Cerebellar cortex (tissue), 1 donor: ENCODE data around the gene CCDC82.

Source experiments
- DNase-seq: peaks from one replicate; pipeline ENCODE4 v3.0.0-alpha.2; 2015; ENCODE audit warnings: low spot score

Gene CCDC82

DNA sequence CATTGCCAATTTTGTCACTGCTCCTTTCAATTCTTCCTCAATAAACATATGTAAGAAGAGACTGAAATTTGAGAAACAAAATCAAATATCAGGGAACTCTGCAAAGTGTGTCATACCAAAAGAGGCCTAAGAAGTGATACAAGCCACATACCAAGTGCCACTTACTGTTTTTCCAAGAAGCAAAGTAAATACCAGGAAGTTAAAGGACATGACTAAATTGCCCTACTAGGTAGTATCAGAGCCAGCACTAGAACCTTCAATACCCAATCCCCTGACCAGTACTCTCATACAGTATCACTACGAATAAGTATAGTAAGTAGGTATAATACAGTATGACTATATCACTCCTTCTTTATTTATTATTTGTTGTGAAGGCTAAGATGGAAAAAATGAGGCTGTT is 60.3 kb downstream of the CCDC82 start:
- DNase-seq: no peak

DNA sequence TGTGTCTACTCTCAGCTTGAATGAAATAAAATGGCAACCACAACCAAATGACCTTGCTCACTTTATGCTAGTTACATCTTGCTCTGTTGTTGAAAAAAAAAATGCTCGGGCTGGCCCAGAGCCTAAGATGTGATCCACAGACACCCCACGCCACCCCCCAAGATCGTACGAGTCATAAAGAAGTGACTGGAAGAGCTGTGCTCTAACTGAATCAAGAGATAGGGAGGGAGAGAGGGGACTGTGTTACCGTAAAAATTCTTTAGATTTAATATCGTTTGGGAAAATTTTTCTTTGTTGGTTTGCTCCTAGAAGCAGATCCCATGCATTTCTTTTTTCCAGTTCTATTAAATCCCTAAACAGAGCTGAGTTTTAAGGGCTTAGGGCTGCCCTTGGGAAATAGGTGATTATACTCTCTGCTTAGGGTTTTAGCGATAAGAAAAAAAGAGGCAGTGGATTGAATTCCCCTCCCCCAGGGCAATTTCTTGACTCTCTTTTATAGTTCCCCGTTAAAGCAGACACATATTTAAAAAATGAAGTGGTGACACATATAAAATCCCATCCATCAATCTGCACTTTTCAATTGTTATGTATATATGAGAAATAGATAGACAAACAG is 61.2 kb downstream of the CCDC82 start:
- no peak for DNase-seq

DNA sequence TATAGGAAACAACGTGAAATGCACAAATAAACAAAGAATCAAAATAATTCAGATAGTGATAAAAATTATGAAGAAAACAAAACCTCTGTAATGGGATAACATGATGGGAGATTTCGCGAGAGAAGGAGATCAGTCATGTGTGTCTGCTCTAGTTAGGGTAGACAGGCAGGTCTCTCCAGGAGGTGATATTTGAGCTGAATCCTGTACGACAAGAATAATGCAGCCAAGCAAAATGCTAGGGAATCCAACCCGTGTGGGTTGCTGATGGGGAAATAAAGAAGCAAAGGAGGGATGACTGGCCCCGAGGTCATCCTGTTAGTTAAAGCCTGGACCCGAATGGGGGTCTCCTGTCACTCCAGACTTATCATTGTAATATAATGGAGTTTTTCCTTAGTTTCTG is 62.8 kb downstream of the CCDC82 start:
- DNase-seq: no peak

DNA sequence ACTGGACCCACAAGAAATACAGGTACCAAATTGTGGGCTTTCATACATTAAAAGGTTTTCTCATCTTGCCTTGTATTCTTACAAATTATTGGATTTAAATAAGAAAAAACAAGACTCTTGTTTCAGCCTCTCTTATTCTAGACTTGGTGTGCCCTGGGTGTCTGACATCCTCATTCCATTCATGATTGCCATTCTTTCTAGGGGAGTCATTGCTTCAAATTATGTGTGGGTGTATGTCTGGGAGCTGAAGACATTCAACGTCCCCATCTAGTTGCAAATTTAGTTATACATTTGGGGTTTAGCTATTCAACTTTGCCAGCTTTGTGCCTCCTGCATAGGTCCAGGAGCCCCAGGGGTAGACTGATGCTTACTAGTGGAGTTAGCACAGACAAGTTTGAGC is 64.8 kb downstream of the CCDC82 start:
- no peak for DNase-seq

DNA sequence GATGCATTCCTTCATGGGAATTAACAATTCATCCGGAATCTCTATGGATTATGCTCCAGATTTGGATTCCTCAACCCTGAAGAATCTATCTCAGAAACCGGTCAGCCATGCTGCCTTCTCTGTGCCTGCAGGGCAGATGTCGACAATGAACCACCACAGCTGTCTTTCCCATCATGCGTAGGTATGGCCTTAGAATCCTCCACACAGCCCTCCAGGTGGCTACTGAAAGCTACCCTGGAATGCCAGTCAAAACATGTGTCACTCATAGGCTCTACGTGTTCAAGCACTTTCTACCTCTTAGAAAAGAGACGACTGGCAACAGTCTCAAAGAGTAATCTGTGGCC is 66.1 kb downstream of the CCDC82 start:
- no peak for DNase-seq

DNA sequence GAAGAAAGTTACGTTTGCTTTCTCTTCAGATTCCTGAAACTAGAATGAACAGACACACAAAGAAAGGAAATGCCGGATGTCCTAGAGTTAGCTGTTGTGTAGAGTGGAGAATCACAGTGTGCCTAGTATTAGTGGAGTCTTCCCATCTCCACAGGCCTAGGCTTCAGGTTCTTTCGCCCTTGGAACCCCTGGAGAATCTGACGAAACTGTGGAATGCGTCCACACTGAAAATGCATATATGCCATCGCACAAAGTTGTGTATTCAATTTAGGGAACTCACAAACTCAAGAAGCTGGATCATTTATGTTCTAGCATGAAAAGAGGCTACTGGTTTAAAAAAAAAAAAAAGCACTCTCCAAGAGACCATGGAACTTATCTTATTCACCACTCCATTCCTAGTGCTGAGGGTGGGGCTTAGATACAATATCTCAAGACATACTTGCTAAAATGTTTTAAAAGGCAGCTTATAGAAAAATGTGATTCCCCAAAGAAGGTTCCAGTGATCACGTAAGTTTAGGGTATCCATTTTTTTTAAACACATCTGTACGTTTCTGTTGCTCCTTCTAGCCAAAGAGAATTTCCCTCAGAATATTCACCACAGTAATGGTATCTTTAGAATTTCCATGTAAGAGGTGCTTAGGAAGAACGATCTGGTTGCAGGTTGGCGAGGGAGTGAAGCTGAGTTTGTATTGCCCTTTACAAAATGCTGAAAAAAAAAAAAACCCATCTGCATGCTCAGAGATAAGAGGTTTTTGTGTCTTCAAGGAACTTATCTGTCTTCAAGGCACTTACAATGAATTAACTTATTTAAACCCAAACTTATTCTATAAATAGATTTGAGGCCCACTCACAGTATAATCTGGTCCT is 66.7 kb downstream of the CCDC82 start:
- no peak for DNase-seq

DNA sequence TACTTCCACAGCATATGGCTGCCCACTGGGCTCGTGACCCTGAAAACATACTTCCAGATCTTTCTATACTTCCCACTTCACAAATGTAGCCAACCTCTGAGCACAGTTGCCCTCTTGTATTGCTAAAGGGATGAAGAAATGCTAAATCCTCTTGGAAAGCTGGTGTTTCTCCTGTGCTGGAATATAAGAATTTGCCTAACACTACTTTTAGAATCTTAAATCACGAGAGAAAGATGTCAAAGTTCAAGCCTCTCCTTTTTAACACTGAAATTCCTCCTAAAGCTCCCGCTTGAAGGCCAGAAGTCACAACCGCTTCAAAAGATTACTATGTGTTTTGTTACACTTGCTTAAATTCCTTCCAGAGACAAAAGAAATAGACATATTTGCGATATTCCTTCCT is 68.6 kb downstream of the CCDC82 start:
- no peak for DNase-seq

DNA sequence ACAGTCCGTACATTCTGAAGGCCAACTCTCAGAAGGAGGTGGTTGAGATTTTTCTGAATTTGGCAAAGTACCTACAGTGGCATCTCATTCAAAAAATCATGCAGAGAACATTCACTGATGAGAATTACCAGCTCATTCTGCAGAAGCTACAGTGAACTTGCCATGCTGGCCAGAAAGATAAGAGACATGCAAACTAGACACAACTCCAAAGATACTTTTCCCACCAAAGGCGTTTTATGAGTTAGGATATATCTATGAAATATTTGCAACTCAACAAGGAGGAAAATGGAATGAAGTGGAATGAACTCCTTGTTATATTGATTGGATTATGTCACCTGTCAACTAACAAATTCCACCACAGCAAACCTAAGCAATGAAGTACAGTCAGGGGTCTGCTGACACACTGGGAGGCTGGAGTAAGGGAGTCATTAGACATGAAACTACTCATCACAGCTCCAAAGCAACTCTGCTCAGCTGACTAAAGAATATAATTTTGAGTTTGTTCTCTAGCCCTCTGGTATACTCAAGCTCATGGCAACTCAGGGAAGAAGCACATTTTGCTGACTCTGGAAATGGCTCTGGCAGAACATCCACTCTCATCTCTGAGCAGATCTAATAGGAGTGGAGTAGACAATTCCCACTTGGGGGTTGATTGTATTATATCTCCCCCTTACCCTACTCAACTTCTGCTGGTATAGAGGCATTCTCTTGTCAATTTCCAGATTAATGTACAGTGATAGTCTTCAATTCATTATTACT is 69.6 kb downstream of the CCDC82 start:
- peak; percentile 29 for DNase-seq

DNA sequence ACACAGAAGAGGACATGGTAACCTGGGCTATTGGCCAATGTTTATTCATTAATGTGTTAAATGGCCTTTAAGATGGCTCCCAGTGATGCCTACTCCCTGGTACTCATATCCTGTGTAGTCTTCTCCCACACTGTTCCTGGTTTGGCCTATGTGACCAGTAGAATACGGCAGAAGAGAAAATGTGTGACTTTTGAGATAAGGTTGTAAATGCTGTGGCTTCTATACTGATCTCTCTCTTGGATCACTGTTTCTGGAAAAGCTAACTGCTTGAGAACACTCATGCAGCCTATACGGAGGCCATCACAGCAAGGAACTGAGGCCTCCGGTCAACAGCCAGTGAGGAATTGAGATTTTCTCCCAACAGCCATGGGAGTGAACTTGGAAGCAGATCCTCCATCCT is 70.9 kb downstream of the CCDC82 start:
- no peak for DNase-seq

DNA sequence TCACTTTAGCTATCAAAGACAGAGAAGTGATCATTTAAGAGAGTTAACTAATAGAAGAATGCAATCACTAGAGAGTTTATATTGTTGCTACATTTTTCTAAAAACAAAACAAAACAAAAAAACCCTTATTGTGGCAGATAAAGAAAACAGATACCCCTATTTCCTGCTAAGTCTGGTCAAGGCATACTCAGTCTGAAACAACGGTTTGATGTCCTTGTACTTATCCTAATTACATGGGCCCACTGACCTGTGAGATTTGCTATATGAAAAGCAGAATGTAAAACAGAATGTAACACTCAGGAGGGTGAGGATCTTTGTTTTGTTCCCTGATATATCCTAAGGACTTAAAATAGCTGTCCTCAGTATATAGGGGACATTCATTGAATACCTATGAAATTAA is 71.3 kb downstream of the CCDC82 start:
- no peak for DNase-seq

DNA sequence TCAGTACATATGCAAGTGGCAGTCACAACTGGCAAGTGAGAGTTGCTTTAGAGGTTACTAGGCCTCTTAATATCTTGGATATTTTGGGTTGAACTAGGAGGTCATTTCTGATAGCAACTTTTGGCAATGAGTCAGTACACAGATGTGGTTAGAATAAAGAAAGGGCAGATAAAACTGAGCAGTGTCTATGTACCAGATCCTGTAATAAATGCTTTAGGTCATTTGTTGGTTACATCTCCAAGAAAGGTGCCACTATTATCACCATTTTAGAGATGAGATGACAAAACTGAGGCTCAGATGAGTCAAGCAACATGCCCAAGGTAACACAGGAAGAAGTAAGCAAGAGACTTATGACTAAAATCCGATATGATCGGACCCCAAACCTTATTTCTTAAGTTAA is 71.7 kb downstream of the CCDC82 start:
- DNase-seq: no peak

DNA sequence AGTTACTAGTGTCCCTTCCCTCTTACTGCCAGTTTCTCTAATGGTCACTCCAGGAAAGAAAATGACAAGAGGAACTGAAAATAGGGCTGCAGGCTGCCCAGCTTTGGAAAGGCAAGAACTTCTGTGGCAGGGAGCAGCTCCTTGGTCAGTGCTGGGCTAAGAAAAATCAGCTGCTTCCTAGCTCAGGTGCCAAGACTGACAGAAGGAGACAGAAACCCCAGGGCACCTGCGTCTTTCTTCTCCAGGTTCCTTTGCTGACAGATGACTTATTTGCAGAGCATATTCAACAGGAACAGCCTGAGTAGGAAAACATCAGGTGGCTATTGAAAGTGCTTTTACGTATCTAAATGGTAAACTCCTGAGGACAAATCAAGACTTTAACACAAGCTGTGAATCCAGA is 72.1 kb downstream of the CCDC82 start:
- DNase-seq: peak; percentile 31

DNA sequence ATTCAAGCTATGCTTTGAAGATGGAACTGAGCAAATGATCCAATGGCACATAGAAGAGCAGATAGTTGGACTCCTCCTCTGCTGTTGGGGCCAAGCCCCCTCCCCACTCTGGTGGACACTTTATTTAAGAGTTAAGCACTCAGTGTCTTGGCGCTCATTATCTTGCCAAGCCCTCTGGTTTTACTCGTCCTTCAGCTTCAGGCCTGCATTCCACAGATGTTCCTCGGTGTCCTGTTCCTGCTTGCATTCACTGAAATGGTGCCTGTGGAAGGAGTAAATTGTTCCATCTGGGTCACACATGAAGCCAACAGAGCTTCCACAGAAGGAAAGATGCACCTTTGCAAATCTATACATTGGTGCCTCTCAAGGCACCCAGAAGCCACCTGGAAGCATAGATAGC is 72.8 kb downstream of the CCDC82 start:
- DNase-seq: no peak

DNA sequence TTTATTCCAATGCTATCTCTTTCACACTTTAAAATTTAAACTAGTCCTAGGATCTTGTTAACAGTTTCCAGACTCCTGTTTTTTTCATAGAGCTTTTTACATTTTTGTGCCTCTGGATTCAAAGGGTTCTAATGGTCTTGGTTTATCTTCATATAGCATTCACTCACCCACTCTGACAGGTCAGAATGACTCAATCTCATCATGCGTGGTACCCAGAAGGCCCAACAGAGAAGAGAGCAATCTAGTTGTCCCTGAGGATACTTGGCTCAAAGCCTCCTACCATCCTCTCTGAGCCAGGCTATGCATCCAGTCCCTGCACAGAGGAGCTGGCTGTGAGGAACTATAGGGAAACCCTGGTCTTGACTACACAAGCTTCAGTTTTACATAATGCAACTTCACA is 74.2 kb downstream of the CCDC82 start:
- no peak for DNase-seq

DNA sequence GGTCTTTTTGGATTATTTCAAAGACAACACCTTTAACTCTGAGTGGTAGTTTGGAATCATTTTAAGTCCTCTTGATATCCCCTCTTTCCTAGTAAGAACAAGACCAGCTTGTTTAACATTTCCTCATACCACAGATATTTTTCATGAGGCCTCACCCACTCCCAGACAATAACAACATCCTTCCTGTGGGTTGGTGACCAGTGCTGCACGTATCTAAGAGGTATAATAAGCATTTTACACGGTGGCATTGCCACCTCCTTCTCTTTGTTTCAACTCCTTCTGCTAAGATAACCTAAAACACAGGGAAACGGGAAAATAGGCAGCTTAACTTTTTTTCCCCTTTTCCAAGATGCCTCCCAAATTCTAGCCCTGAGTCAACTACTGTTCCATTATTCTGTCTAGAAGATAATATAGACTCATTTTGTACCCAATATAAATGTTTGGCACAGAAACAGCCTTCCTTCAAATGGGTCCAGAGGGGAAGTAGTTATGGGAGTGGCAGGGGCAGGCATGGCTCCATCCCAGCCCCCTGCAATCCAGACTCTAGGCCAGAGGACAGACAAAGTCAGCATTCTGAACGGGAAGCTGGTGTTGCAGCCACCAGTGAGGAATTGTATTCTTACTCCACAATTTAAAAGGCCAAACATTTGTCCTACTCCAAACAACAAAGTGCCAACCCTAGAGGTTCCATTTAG is 75.2 kb downstream of the CCDC82 start:
- no peak for DNase-seq

DNA sequence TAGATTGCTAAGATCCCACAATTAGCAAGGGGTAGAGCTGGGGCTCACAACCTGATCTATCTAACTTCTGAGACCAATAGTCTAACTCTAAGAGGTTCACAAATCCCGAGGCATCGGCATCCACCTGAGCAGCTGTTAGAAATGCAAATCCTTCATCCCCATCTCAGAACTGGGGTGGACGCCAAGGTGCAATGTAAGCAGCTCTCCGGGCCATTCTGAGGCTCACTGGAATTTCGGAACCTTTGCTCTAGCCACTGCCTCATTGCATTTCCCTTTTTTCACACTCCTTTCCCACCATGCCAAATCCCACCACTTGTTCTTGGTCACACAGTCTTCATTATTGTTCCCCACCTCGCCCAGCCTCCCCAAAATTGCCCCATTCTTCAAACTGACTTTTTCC is 76.5 kb downstream of the CCDC82 start:
- DNase-seq: peak; percentile 53

DNA sequence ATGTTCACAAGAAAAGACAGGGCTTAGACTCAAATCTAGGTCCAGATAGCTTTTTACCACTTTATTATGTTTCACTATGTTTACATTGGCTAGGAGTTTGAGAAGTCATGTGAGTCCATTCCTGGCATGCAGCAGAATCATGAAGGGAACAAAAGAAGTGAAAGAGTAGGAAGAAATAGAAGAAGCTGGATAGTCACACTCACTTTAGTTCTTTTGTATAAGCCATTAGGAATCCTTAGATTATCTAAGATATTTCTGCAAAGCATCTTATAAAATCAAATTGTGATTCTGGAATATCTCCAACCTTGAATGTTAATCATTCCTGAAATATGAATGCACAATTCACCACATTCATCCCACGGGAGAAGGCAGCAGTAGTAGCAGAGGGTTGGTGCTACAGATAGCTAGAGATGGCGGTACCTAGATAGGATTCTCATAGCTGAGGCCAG is 78.6 kb downstream of the CCDC82 start:
- DNase-seq: no peak

DNA sequence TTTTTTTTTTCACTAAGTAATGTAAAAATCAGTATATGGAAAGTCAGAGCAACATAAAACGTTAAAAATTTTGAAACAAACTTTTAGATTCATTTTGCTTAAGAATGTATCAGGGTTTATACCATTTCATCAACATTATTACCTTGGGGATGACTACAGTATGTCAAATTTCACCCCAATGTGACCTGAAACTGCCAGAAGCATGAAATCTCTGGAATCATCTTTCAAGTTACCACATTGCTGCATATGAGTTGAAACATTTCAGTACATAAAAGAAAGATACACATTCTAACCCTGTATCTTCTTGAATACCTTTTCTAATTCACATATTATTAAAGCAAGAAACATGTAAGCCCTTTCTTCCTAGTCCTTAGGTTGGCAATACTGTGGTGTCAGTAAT is 79.5 kb downstream of the CCDC82 start:
- no peak for DNase-seq

DNA sequence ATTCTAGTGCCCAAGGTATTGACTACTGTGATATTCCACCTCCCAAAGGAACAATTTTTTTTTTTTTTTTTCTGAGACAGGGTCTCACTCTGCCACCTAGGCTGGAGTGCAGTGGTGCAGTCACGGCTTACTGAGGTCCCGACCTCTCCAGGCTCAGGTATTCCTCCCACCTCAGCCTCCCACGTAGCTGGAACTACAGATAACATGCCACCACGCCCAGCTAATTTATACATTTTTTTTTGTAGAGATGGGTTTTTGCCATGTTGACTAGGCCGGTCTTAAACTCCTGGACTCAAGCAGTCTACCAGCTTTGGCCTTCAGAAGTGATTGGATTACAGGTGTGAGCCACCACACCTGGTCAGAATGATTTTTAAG is 80.1 kb downstream of the CCDC82 start:
- DNase-seq: no peak

DNA sequence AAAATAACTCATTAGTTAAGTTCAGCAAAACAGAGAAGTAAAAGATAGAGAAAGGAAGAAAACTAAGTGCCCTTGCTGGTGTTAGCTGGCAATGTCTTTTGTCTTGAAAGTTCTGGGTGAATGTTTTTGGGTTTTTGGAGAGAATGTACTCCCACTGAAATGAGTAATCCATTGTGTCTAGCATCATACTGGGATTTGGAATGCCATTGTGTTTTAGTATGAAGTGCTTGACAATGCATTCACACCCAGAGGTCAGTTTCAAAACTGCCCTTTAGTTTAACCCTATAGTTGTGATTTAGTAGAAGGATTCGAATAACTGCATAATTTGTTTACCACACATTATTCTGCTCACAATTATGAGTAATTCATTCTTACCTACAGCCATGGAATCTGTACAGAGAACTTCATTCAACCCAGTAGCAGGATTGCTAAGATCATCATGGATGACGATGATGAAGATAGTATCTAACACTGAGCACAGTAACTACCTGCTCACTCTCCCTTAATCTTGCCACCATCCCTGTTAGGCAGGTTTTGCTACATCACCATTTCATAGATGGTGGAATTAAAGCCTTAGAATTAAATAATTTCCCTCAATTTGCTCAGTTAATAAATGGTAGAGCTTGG is 80.6 kb downstream of the CCDC82 start:
- DNase-seq: no peak

DNA sequence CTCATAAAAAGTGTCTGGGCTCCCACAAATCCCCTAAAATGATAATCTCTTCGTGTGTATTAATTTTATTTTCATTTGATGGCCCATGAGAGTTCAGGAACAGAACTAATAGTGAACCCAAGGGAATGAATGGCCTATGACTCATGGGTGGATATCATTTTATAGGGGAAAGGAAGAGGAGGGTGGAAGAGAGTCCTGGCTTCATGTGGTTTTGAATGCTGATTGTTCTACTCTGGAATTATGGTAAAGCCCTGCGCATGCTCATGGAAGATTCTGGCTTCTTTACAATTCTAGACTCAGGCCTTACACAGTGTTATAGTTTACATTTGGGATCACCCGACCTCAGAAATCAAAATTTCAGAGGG is 82.0 kb downstream of the CCDC82 start:
- no peak for DNase-seq
